ENCODE measurements around the gene ARFRP1. TPM values are rescaled to one million over a fixed set of nuclear protein-coding genes. Genes with fewer than 3 reads are reported as not detected.

The ARFRP1 gene
- total and polyA plus RNA-seq, 2 of the 13 experiments (the other 11 are each of a cell fraction or from before 2014, with no cell fraction given) = 32.0 to 51.1 TPM

DNA sequence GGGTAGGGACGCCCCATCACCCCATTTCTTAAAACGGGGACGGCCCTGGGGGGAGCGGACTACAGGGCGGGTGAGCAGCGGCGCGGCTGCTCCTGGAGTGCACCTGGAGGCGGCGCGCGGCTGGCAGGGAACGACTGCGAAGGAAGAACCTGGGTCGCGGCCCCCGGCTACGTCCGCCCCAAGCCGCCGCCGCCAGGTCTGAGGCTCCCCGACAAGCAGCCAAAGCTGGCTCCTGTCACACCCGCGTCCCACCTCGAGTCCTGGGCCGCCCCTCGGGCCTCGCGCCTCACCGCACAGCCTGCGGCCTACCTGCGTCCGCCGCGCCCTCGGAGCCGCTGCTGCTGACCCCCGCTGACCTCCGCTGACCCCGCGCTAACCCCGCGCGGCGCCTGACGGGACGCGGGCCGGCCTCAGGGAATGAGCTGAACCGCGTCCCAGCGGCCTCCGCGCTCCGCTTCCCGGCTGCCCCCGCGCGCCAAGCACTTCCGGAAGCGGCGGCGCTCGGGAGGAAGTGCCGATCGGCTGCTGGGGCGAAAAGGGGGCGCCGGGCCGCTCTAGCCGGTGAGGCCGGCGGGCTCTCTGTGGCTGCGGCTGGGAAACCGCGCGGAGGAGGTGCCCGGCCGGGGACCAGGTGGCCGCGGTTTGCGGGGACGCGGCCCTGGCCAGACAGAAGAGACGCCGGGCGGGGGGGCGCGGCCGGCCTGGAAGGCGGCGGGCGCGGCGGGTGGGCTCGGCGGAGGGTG lies at the start of gene ARFRP1, which contains the start of gene ZGPAT (continued):
- no peak for TF ChIP-seq ZNF260 (CRISPR knock-in tag; IDR thresholded peaks at IDR 0.05; ENCODE audit: borderline replicate concordance, low read depth)
- no peak for TF ChIP-seq EHMT2 (IDR thresholded peaks at IDR 0.05; ENCODE audit: borderline replicate concordance, low read depth, low read length)
- peak; percentile 94 for TF ChIP-seq MXD1 (CRISPR knock-in tag; IDR thresholded peaks at IDR 0.05)
- 0 out of 2 replicates have a peak, but pooled peaks have one; percentile 23 for TF ChIP-seq PCBP1 (IDR thresholded peaks at IDR 0.05; ENCODE audit: borderline replicate concordance, low read depth, low read length)
- TF ChIP-seq GFI1 (CRISPR knock-in tag; IDR thresholded peaks at IDR 0.05; ENCODE audit: borderline replicate concordance) = no peak
- peak; percentile 50; the same call in 1 of the 2 replicates for TF ChIP-seq ZKSCAN8 (CRISPR knock-in tag; IDR thresholded peaks at IDR 0.05; ENCODE audit: borderline replicate concordance)
- peak; percentile 85 for TF ChIP-seq TAF1 (CRISPR knock-in tag; IDR thresholded peaks at IDR 0.05)
- no peak; the same call in 1 of the 2 replicates for TF ChIP-seq ATF5 (CRISPR knock-in tag; IDR thresholded peaks at IDR 0.05; ENCODE audit: low read depth)
- TF ChIP-seq CBX5 (CRISPR knock-in tag; IDR thresholded peaks at IDR 0.05; ENCODE audit: borderline replicate concordance) = peak; percentile 90
- TF ChIP-seq ZC3H4 (CRISPR knock-in tag; IDR thresholded peaks at IDR 0.05; ENCODE audit: borderline replicate concordance) = peak; percentile 85; the same call in 1 of the 2 replicates
- TF ChIP-seq DMAP1 (CRISPR knock-in tag; IDR thresholded peaks at IDR 0.05) = peak; percentile 73
- TF ChIP-seq TBL1XR1 (IDR thresholded peaks at IDR 0.05; ENCODE audit: borderline replicate concordance, low read length, partially characterized antibody) = peak; percentile 90
- peak; percentile 97 for TF ChIP-seq SMYD3 (CRISPR knock-in tag; IDR thresholded peaks at IDR 0.05)
- peak; percentile 46; the same call in 1 of the 2 replicates for TF ChIP-seq ZNF3 (CRISPR knock-in tag; IDR thresholded peaks at IDR 0.05)
- peak; percentile 70 for TF ChIP-seq ELF4 (CRISPR knock-in tag; IDR thresholded peaks at IDR 0.05; ENCODE audit: borderline replicate concordance)
- no peak for TF ChIP-seq TCF7L2 (IDR thresholded peaks at IDR 0.05; ENCODE audit: low read depth, low read length)
- TF ChIP-seq ZMYM2 (CRISPR knock-in tag; IDR thresholded peaks at IDR 0.05) = no peak; the same call in 1 of the 2 replicates
- no peak for TF ChIP-seq ZNF382 (CRISPR knock-in tag; IDR thresholded peaks at IDR 0.05; ENCODE audit: borderline replicate concordance)
- peak; percentile 88; the same call in 1 of the 2 replicates for TF ChIP-seq RFXANK (CRISPR knock-in tag; IDR thresholded peaks at IDR 0.05)
- TF ChIP-seq LBX2 (CRISPR knock-in tag; IDR thresholded peaks at IDR 0.05; ENCODE audit: borderline replicate concordance) = peak; percentile 97
- TF ChIP-seq ZFP36L2 (CRISPR knock-in tag; IDR thresholded peaks at IDR 0.05) = peak; percentile 93
- TF ChIP-seq NPAS2 (CRISPR knock-in tag; IDR thresholded peaks at IDR 0.05; ENCODE audit: borderline replicate concordance) = no peak
- no peak for TF ChIP-seq NFATC3 (CRISPR knock-in tag; IDR thresholded peaks at IDR 0.05)
- peak; percentile 57; the same call in 1 of the 2 replicates for TF ChIP-seq ZNF572 (CRISPR knock-in tag; IDR thresholded peaks at IDR 0.05)
- TF ChIP-seq, protein P1, sequence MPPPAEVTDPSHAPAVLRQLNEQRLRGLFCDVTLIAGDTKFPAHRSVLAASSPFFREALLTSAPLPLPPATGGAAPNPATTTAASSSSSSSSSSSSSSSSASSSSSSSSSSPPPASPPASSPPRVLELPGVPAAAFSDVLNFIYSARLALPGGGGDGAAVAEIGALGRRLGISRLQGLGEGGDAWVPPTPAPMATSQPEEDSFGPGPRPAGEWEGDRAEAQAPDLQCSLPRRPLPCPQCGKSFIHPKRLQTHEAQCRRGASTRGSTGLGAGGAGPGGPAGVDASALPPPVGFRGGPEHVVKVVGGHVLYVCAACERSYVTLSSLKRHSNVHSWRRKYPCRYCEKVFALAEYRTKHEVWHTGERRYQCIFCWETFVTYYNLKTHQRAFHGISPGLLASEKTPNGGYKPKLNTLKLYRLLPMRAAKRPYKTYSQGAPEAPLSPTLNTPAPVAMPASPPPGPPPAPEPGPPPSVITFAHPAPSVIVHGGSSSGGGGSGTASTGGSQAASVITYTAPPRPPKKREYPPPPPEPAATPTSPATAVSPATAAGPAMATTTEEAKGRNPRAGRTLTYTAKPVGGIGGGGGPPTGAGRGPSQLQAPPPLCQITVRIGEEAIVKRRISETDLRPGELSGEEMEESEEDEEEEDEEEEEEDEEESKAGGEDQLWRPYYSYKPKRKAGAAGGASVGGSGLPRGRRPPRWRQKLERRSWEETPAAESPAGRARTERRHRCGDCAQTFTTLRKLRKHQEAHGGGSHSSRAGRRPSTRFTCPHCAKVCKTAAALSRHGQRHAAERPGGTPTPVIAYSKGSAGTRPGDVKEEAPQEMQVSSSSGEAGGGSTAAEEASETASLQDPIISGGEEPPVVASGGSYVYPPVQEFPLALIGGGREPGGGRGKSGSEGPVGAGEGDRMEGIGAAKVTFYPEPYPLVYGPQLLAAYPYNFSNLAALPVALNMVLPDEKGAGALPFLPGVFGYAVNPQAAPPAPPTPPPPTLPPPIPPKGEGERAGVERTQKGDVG (CRISPR knock-in tag; IDR thresholded peaks at IDR 0.05; ENCODE audit: borderline replicate concordance) = no peak
- no peak for TF ChIP-seq ZNF569 (CRISPR knock-in tag; IDR thresholded peaks at IDR 0.05; ENCODE audit: borderline replicate concordance)
- peak; percentile 98 for TF ChIP-seq THAP11 (CRISPR knock-in tag; IDR thresholded peaks at IDR 0.05)
